ENCODE data around the gene FAM153A.
"Not testable (repeated sequence)": the region's sequence is repeated elsewhere in the genome, so short reads cannot be mapped to it uniquely, and the experiment has no call there.

DNA sequence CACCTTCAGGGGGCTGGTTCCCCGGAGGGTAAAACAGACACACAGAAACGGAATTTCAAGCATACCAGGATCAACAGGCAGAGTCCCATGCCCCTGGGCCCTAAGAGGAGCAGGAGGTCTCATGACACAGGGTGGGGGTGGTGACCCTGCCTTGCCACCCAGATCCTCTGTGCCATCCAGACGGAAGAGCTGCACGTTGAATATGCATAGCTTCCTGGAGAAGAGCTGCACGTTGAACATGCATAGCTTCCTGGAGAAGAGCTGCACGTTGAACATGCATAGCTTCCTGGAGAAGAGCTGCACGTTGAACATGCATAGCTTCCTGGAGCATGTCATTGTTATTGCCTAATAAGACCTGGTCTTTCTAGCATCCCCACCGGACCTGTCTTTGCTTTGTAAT is 59.9 kb downstream of the FAM153A start:
- TF ChIP-seq, protein P1, sequence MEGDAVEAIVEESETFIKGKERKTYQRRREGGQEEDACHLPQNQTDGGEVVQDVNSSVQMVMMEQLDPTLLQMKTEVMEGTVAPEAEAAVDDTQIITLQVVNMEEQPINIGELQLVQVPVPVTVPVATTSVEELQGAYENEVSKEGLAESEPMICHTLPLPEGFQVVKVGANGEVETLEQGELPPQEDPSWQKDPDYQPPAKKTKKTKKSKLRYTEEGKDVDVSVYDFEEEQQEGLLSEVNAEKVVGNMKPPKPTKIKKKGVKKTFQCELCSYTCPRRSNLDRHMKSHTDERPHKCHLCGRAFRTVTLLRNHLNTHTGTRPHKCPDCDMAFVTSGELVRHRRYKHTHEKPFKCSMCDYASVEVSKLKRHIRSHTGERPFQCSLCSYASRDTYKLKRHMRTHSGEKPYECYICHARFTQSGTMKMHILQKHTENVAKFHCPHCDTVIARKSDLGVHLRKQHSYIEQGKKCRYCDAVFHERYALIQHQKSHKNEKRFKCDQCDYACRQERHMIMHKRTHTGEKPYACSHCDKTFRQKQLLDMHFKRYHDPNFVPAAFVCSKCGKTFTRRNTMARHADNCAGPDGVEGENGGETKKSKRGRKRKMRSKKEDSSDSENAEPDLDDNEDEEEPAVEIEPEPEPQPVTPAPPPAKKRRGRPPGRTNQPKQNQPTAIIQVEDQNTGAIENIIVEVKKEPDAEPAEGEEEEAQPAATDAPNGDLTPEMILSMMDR (IDR thresholded peaks at IDR 0.05), result not testable (repeated sequence)
- not testable (repeated sequence) for TF ChIP-seq ZFX (IDR thresholded peaks at IDR 0.05; ENCODE audit: borderline replicate concordance)
